Measurements from ENCODE around the gene HMGB1.
A peak's percentile ranks its signal among the peaks of the same experiment; 100 is the strongest.

The HMGB1 gene

GRCh38 chr13:30429721-30430694 lies 35.7 kb downstream of the HMGB1 start:
- no peak for DNase-seq

- no peak for DNase-seq
These were observed 36.5 kb downstream of the HMGB1 start for GRCh38 chr13:30429235-30429634.

- no peak for DNase-seq
These were observed 41.8 kb downstream of the HMGB1 start for GRCh38 chr13:30423891-30424290.

- peak; percentile 73 for DNase-seq
These were observed 43.5 kb downstream of the HMGB1 start, which contains the start of gene UBE2L5 for GRCh38 chr13:30422054-30422839. TSS of gene UBE2L5 (plus strand) at chr13:30422493. CDS start at chr13:30427991, 5,498 bp downstream.

- DNase-seq: peak; percentile 47
These were observed 44.4 kb downstream of the HMGB1 start for GRCh38 chr13:30421093-30422053.

- DNase-seq: no peak
These were observed 46.8 kb downstream of the HMGB1 start for GRCh38 chr13:30418717-30419459.

- no peak for DNase-seq
These were observed 47.5 kb downstream of the HMGB1 start for GRCh38 chr13:30418075-30418716.

- DNase-seq: no peak
These were observed 49.3 kb downstream of the HMGB1 start for GRCh38 chr13:30416471-30416870.

GRCh38 chr13:30415430-30416030 lies 50.2 kb downstream of the HMGB1 start:
- no peak for DNase-seq

GRCh38 chr13:30413842-30414241 lies 51.9 kb downstream of the HMGB1 start:
- DNase-seq: no peak

- DNase-seq: no peak
These were observed 53.4 kb downstream of the HMGB1 start for GRCh38 chr13:30412346-30412745.

GRCh38 chr13:30410705-30411125 lies 55.0 kb downstream of the HMGB1 start:
- no peak for DNase-seq

GRCh38 chr13:30409886-30410704 lies 55.6 kb downstream of the HMGB1 start:
- no peak for DNase-seq

GRCh38 chr13:30408319-30409101 lies 57.2 kb downstream of the HMGB1 start:
- peak; percentile 94 for DNase-seq

GRCh38 chr13:30406779-30407416 lies 58.8 kb downstream of the HMGB1 start:
- no peak for DNase-seq
